SKM-1 treated with dmso at 0.1 percent for 144 hours (cell line): ENCODE data around the gene CTDP1.
"Not testable (repeated sequence)": the region's sequence is repeated elsewhere in the genome, so short reads cannot be mapped to it uniquely, and the experiment has no call there.

Experiments
- DNase-seq: peaks from one replicate; lab custom pipeline; 2025; ENCODE audit not compliant: unreplicated experiment; lab: John Stamatoyannopoulos, UW

The CTDP1 gene

GRCh38 chr18:79723036-79723435, 43.4 kb downstream of the CTDP1 start:
- DNase-seq = no peak

DNA sequence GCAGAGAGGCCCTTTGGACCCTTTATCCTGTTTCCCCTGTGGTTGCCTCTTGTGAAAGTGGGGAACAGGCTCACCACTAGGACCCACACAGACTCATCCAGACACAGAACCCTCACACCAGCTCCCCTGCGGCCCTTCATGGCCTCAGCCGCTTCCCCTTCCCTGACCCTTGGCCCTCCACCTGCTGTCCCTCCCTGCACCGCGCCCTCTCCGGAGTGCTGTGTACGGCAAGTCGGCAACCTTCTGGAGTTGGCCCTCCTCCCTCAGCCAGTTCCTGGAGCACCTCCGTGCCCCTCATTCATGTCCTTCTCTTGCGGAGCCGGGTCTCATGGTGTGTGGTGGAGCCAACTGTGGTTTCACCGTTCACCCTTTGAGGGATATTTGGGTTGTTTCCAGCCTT, 44.0 kb downstream of the CTDP1 start:
- no peak for DNase-seq

- DNase-seq = no peak
These were observed 44.9 kb downstream of the CTDP1 start for GRCh38 chr18:79724299-79725080.

DNA sequence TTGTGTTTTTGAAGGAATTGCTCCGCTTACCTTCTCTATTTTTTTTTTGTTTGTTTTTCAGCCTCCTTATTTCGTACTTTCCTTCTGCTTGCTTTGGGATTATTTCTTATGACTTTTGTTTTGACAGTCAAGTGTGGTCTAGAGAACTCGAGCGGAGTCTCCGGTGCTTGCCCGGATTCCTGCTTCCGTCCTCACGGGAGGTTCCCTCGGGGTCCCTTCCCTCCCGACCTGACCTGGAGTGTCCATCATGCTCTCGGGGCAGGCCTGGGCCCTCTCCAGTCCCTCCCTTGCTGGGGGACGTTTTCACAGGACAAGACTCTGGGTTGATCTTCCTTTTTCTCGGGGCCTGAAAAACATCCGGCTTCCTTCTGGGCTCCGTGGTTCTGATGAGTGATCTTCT, 45.9 kb downstream of the CTDP1 start:
- DNase-seq = no peak

DNA sequence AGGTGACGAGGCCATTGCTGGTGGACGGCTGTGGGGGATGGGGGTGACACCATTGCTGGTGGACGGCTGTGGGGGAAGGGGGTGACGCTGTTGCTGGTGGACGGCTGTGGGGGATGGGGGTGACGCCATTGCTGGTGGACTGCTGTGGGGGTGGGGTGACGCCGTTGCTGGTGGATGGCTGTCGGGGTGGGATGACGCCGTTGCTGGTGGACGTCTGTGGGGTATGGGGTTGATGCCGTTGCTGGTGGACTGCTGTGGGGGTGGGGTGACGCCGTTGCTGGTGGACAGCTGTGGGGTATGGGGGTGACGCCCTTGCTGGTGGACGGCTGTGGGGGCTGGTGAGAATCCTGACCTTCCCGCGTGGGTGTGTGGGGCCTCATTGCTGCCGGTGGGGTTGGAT, 47.1 kb downstream of the CTDP1 start:
- DNase-seq = no peak

GRCh38 chr18:79727211-79727610, 47.6 kb downstream of the CTDP1 start:
- no peak for DNase-seq

DNA sequence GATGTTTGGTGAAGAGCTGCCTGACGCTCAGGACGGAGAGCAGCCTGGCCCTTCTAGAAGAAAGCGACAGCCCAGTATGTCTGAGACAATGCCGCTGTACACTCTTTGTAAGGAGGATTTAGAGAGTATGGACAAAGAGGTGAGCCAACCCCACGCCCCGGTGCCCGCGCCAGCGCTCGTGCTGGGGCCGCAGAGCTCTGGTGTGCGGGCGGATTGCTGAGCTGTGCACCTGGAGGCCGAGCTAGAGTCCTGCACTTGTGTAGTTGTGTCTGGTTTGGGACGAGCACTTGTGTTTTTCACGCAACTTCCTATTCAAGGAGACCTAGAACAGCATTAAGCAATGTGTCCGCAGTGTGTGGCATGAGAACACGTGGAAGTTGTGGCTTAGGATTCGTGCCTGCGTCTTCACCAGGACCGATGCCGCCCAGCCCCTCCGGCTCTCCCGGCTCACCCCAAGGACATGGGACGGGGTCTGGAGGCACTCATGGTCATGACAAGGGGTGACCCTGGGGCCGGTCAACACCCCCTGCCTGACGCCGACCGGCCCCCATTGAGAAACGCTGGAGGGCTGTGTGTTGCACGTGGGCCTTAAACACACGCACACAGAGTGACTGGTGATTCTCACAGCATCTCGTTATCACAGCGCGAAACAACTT, 49.5 kb downstream of the CTDP1 start:
- DNase-seq = no peak

DNA sequence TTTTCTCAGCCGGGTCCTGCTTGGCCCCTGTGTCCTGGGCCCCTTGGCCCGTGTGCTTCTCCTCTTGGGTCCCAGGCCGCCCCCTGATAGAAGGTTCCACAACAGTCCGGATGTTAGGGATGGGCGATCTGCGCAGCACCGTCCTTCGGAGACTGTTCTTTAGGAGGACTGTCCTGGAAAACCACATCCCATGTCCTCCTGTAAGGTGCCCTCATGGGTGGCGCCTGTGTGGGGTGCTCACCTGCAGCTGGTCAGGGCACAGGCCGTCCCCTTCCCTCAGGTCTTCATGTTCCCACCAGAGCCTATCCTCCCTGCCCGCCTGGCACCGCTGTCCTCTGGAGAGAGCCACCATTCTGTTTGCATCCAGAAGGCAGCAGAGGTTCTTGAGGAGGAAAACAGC, 50.0 kb downstream of the CTDP1 start:
- DNase-seq = no peak

DNA sequence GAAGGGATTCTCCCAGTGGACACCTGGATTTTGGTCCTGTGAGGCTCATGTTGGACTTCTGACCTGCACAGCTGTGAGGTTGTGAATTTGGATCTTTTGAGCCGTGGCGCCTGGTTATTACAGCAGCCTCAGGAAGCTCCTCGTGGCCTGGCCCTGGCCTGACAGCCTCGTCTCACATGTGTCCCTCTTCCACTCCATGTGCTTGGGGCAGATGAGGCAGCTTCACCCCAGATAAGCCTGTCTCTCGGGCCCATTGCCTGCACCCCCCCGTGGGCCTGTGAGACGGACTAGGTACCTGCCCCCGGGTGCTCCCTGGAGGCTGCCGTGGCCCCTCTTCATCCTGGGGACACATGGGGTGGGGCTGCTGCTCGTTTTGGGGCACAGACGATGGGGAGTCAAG, 51.2 kb downstream of the CTDP1 start:
- no peak for DNase-seq

- not testable (repeated sequence) for DNase-seq
These were observed 52.5 kb downstream of the CTDP1 start for GRCh38 chr18:79731881-79732720.

GRCh38 chr18:79732721-79733025, 53.1 kb downstream of the CTDP1 start:
- DNase-seq = no peak

DNA sequence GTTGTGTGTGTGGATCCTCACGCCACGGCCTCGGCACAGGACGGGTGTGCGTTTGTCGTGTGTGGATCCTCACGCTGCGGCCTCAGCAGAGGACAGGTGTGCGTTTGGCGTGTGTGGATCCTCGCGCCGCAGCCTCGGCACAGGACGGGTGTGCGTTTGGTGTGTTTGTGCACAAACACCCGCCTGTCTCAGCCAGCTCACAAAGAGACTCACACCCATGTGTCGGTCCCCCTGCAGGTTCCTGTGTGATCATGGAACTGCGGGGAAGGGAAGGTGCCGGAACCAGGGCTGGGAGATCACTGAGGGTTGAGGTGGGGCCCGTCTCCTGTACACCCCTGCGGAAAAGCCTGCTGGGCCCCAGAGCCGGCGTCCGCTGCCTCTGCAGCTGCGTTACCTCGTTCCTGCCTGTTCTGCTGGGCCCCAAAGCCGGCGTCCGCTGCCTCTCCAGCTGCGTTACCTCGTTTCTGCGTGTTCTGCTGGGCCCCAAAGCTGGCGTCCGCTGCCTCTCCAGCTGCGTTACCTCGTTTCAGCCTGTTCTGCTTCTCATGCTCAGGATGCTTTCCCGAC, 53.6 kb downstream of the CTDP1 start:
- no peak for DNase-seq

DNA sequence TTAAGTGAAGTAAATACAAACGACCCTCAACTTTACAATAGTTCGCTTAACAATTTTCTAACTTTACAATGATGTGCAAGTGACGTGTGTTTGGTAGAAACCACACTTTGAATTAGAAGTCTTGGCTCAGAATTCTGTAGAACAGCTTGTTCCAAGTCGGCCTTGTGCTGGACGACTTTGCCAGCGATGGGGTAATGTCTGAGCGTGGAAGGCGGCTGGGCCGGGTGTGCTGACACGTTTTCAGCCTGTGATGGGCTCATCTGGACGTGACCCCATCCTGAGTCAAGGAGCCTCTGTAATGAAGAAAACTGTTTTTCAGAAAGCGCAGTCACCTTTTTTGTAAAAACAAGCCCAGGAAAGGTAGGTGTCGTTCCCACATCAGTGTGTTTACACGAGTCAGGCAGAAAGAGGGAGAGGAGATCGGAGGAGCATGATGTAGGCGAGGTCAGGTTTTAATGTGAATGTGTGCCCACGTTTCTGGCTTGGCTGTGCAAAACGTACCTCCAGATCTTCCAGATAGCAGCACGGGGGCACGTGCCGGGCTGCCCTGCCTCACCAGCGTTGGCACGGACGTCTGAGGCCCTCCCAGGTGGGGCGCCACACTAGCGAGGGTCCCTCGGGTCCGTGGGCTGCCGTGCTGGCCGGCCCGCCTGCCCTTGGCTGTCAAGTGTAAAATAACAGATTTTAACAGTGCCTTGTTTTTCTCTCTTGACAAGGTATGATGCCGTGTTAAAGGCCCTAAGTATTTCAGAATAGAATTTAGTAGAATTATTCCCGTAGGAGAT, 54.6 kb downstream of the CTDP1 start:
- DNase-seq = no peak

- DNase-seq = no peak
These were observed 55.7 kb downstream of the CTDP1 start for GRCh38 chr18:79735071-79735980.

- DNase-seq = no peak
These were observed 56.6 kb downstream of the CTDP1 start for GRCh38 chr18:79736230-79736629.

DNA sequence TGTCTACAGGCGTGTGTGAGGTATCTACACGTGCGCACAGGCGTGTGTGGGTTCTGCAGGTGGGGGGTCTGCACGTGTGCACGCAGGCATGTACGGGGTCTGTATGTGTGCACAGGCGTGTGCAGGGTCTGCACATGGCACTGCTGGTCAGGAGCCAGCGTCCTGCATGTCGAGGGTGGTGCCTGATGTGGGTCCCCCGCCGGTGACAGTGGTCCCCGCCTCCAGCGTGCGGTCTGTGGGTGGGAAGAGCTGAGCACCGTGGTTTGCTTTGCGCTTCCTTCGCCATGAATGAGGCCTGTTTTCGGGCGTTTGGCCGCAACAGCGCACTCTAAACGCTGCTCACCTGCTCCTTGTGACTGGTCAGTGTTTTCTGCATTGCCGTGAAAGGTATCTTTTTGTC, 57.2 kb downstream of the CTDP1 start:
- no peak for DNase-seq

DNA sequence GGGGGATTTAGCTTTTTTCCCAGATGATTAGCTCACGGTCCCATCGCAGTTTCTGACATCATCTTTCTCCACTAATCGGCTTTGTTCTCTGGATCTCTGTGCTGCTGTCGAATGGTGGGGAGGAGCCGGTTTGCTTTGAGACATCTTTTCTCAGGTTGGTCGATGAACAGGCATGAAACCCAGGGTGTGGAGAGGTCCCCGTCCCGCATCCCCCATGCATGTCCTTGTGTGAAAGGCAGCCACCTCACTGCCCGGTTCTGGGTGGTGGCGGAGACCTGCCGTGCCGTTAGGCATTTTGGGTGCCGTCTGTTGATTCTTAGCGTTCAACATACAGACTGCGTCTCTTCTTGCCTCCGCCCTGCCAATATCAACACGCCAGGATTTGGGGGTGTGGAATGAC, 57.8 kb downstream of the CTDP1 start:
- no peak for DNase-seq

DNA sequence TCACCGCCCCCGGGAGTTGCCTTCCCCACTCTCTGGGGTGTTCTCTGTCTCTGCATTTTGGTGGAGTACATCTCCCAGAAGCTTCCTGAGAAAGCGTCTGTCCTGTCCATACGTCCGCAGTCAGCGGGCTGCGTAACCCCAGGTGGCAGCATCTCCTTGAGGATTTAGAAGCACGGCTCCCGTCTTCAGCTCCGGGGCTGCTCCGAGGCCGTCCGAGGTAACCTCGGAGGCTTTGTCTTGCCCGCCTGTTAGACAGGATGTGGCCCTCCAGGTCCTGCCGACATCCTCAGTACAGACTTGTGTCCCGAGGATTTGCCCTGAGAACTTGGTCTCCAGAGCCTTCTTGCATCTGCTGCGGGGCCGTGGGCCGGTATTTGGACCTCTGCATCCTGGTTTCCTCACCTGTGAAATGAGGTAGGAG, 58.4 kb downstream of the CTDP1 start:
- no peak for DNase-seq

- no peak for DNase-seq
These were observed 59.2 kb downstream of the CTDP1 start for GRCh38 chr18:79738581-79739439.
